Fibroblast of lung (primary cell): ENCODE data around the gene TYW3. TPM values are rescaled to one million over a fixed set of nuclear protein-coding genes. Genes with fewer than 3 reads are reported as not detected.
A peak's percentile ranks its signal among the peaks of the same experiment; 100 is the strongest.

Source experiments
- DNase-seq, 2 donors: peaks; one replicate each; pipeline versions ENCODE4 v3.0.0 to v3.0.0-alpha.2; 2010; ENCODE audit warnings: low read depth in 2 of 2
- H2AFZ ChIP-seq: 2 replicates; pipeline ENCODE4 v1.5.1; 2012; ENCODE audit warnings: low read length, control low read depth, inconsistent platforms
- H3K27ac ChIP-seq: 2 replicates; pipeline ENCODE4 v1.5.1; 2011; ENCODE audit warnings: low read length, control low read depth; ENCODE audit not compliant: insufficient read depth
- H3K27me3 ChIP-seq: 2 replicates; pipeline ENCODE4 v1.5.1; 2011; ENCODE audit warnings: mild to moderate bottlenecking, low read length; ENCODE audit not compliant: control insufficient read depth, insufficient read depth
- H3K36me3 ChIP-seq: 2 replicates; pipeline ENCODE4 v1.5.1; 2011; ENCODE audit warnings: low read length; ENCODE audit not compliant: control insufficient read depth, insufficient read depth
- H3K4me1 ChIP-seq: 2 replicates; pipeline ENCODE4 v1.5.1; 2011; ENCODE audit warnings: low read length; ENCODE audit not compliant: control insufficient read depth, insufficient read depth; ENCODE audit errors: extremely low read depth
- H3K4me2 ChIP-seq: 2 replicates; pipeline ENCODE4 v1.5.1; 2011; ENCODE audit warnings: low read length, control low read depth; ENCODE audit not compliant: insufficient read depth; ENCODE audit errors: extremely low read depth
- H3K4me3 ChIP-seq, 4 experiments: fragments of 200-600 bp in 1 of 4; sonication (generic) in 1 of 4; replicated peaks in 1 of 4; 2 replicates each; pipeline ENCODE4 v1.5.1; 2011 to 2016; ENCODE audit warnings: low read length in 4 of 4, low read depth in 3 of 4, mild to moderate bottlenecking in 3 of 4, control low read depth in 2 of 4, inconsistent platforms in 1 of 4, mixed read lengths in 1 of 4; ENCODE audit not compliant: insufficient read depth in 1 of 4; ENCODE audit errors: control extremely low read depth in 1 of 4
- H3K79me2 ChIP-seq: 2 replicates; pipeline ENCODE4 v1.5.1; 2012; ENCODE audit warnings: mild to moderate bottlenecking, low read length, inconsistent platforms; ENCODE audit not compliant: control insufficient read depth, insufficient read depth
- H3K9ac ChIP-seq: 2 replicates; pipeline ENCODE4 v1.5.1; 2011; ENCODE audit warnings: mild to moderate bottlenecking, low read length, control low read depth; ENCODE audit not compliant: insufficient read depth
- H3K9me3 ChIP-seq: 2 replicates; pipeline ENCODE4 v1.5.1; 2012; ENCODE audit warnings: low read depth, low read length; ENCODE audit not compliant: control insufficient read depth, insufficient read depth
- H4K20me1 ChIP-seq: 2 replicates; pipeline ENCODE4 v1.5.1; 2011; ENCODE audit warnings: low read length; ENCODE audit not compliant: control insufficient read depth, insufficient read depth; ENCODE audit errors: extremely low read depth
- CTCF ChIP-seq, 2 donors: IDR thresholded peaks in 1 of 2; conservative IDR thresholded peaks in 1 of 2; 1 replicate in 1 of 2; 2 replicates in 1 of 2; pipeline ENCODE4 v1.5.1; 2011 to 2012; ENCODE audit warnings: low read length in 2 of 2, control low read depth in 1 of 2, inconsistent platforms in 1 of 2, low read depth in 1 of 2, mild to moderate bottlenecking in 1 of 2
- EZH2 ChIP-seq: IDR thresholded peaks from 2 replicates; pipeline ENCODE4 v1.5.1; 2012; ENCODE audit warnings: low read length, control low read depth, mild to moderate bottlenecking; ENCODE audit errors: missing control alignments
- polyA minus RNA-seq: library from RNA; depleted of rRNA, polyadenylated mRNA; stranded (reverse); fragments of >200 nt; gene quantifications from 2 replicates; pipeline ENCODE4 v1.2.3, GENCODE V29; 2011; ENCODE audit warnings: low replicate concordance
- polyA plus RNA-seq, 2 donors: library from polyadenylated mRNA; depleted of rRNA in 1 of 2; stranded (reverse) in 1 of 2; unstranded in 1 of 2; fragments of >200 nt; gene quantifications; 2 replicates each; pipeline ENCODE4 v1.2.1, GENCODE V29; 2011 to 2012; ENCODE audit warnings: missing spikeins in 1 of 2
- total RNA-seq: library from RNA; depleted of rRNA; stranded (reverse); fragments of >200 nt; gene quantifications from 2 replicates; pipeline ENCODE4 v1.2.1, GENCODE V29; 2014

The TYW3 gene
- total RNA-seq (15.9 and 16.8 TPM in 2 replicates), polyA plus RNA-seq (22.6 and 23.7 TPM in 2 replicates), polyA minus RNA-seq (2.4 and 13.2 TPM in 2 replicates)
- 17.3 and 18.0 TPM in 2 replicates for polyA plus RNA-seq (2012)

- peaks cover 26% of the 10 kb centered on the region for H3K79me2 ChIP-seq
- H3K36me3 ChIP-seq = peaks cover 6% of the 10 kb centered on the region
- peak within 1 kb of the TSS; percentile 100 for H2AFZ ChIP-seq
- H3K4me3 ChIP-seq = peak within 1 kb of the TSS; percentile 87 to 98 (median 93)
- no peaks in the 10 kb centered on the region for H3K27me3 ChIP-seq
- peak; percentile 94 to 95 for DNase-seq
- H3K4me1 ChIP-seq = peaks cover 12% of the 10 kb centered on the region
- H3K27ac ChIP-seq = peak within 1 kb of the TSS; percentile 98
- peak within 1 kb of the TSS; percentile 90 for H3K9ac ChIP-seq
- no peaks in the 10 kb centered on the region for H4K20me1 ChIP-seq
- TF ChIP-seq CTCF (conservative IDR thresholded peaks at IDR 0.05 in 1 of 2, IDR thresholded peaks at IDR 0.05 in 1 of 2; ENCODE audit: low read depth in 1 of 2, low read length in 2 of 2) (no peak), EZH2 (no peak)
- H3K9me3 ChIP-seq = no peaks in the 10 kb centered on the region
- peak within 1 kb of the TSS; percentile 88 for H3K4me2 ChIP-seq
Measured at GRCh38 chr1:74732960-74733603, at the start of gene TYW3, which contains the start of gene CRYZ. Gene TYW3 (plus strand): TSS chr1:74733152. CDS start chr1:74733245, 93 bp downstream. Gene CRYZ (minus strand): TSS chr1:74733050. CDS start chr1:74724821, 8,229 bp downstream.

- TF ChIP-seq EZH2 (no peak), CTCF (conservative IDR thresholded peaks at IDR 0.05 in 1 of 2, IDR thresholded peaks at IDR 0.05 in 1 of 2; ENCODE audit: low read depth in 1 of 2, low read length in 2 of 2) (no peak)
- Histone ChIP-seq H4K20me1 (no peaks in the 10 kb centered on the region), H3K4me3 (no peak overlapping the region), H3K36me3 (no peaks in the 10 kb centered on the region), H3K9me3 (no peaks in the 10 kb centered on the region), H3K4me1 (no peaks in the 10 kb centered on the region), H3K79me2 (no peaks in the 10 kb centered on the region), H3K9ac (no peak overlapping the region), H3K27me3 (no peaks in the 10 kb centered on the region), H2AFZ (no peak overlapping the region), H3K27ac (no peak overlapping the region), H3K4me2 (no peak overlapping the region)
- DNase-seq = no peak
Measured at GRCh38 chr1:74683656-74684055, 49.3 kb upstream of the TYW3 start.

GRCh38 chr1:74684301-74684700, 48.7 kb upstream of the TYW3 start:
- Histone ChIP-seq H3K36me3 (no peaks in the 10 kb centered on the region), H4K20me1 (no peaks in the 10 kb centered on the region), H3K4me1 (no peaks in the 10 kb centered on the region), H3K4me3 (no peak overlapping the region), H3K9ac (no peak overlapping the region), H3K27me3 (no peaks in the 10 kb centered on the region), H3K9me3 (no peaks in the 10 kb centered on the region), H3K4me2 (no peak overlapping the region), H3K79me2 (no peaks in the 10 kb centered on the region), H3K27ac (no peak overlapping the region), H2AFZ (no peak overlapping the region)
- no peak for TF ChIP-seq EZH2
- no peak for TF ChIP-seq CTCF (conservative IDR thresholded peaks at IDR 0.05 in 1 of 2, IDR thresholded peaks at IDR 0.05 in 1 of 2; ENCODE audit: low read depth in 1 of 2, low read length in 2 of 2)
- no peak for DNase-seq
